ENCODE results near the gene KCNMA1. TPM values are rescaled to one million over a fixed set of nuclear protein-coding genes. Genes with fewer than 3 reads are reported as not detected.

KCNMA1 gene
- total RNA-seq, 1 experiment from 2014 or later = 0.08 TPM

GRCh38 chr10:77492368-77492994 is 145.1 kb downstream of the KCNMA1 start:
- no peak for DNase-seq (ENCODE audit: low spot score)

- DNase-seq (ENCODE audit: low spot score) = no peak
Observed at GRCh38 chr10:77490534-77491314, 146.9 kb downstream of the KCNMA1 start.

GRCh38 chr10:77486517-77486916 is 151.1 kb downstream of the KCNMA1 start:
- no peak for DNase-seq (ENCODE audit: low spot score)

GRCh38 chr10:77485847-77486246 is 151.8 kb downstream of the KCNMA1 start:
- no peak for DNase-seq (ENCODE audit: low spot score)

GRCh38 chr10:77482072-77482471 is 155.5 kb downstream of the KCNMA1 start:
- DNase-seq (ENCODE audit: low spot score) = no peak

- no peak for DNase-seq (ENCODE audit: low spot score)
Observed at GRCh38 chr10:77479586-77479985, 158.0 kb downstream of the KCNMA1 start.

- DNase-seq (ENCODE audit: low spot score) = no peak
Observed at GRCh38 chr10:77478962-77479359, 158.6 kb downstream of the KCNMA1 start.

GRCh38 chr10:77478247-77478961 is 159.2 kb downstream of the KCNMA1 start:
- DNase-seq (ENCODE audit: low spot score) = no peak

GRCh38 chr10:77475522-77475921 is 162.1 kb downstream of the KCNMA1 start:
- no peak for DNase-seq (ENCODE audit: low spot score)

GRCh38 chr10:77474939-77475338 is 162.7 kb downstream of the KCNMA1 start:
- no peak for DNase-seq (ENCODE audit: low spot score)

- no peak for DNase-seq (ENCODE audit: low spot score)
Observed at GRCh38 chr10:77474386-77474785, 163.2 kb downstream of the KCNMA1 start.

GRCh38 chr10:77472146-77472545 is 165.5 kb downstream of the KCNMA1 start:
- DNase-seq (ENCODE audit: low spot score) = no peak

GRCh38 chr10:77471069-77471536 is 166.5 kb downstream of the KCNMA1 start:
- no peak for DNase-seq (ENCODE audit: low spot score)

- no peak for DNase-seq (ENCODE audit: low spot score)
Observed at GRCh38 chr10:77467422-77467963, 170.1 kb downstream of the KCNMA1 start.

GRCh38 chr10:77463967-77464745 is 173.5 kb downstream of the KCNMA1 start:
- no peak for DNase-seq (ENCODE audit: low spot score)

- no peak for DNase-seq (ENCODE audit: low spot score)
Observed at GRCh38 chr10:77463499-77463898, 174.1 kb downstream of the KCNMA1 start.

- no peak for DNase-seq (ENCODE audit: low spot score)
Observed at GRCh38 chr10:77461636-77462296, 175.8 kb downstream of the KCNMA1 start.

GRCh38 chr10:77459905-77460304 is 177.7 kb downstream of the KCNMA1 start:
- DNase-seq (ENCODE audit: low spot score) = no peak

GRCh38 chr10:77458986-77459590 is 178.5 kb downstream of the KCNMA1 start:
- DNase-seq (ENCODE audit: low spot score) = no peak

GRCh38 chr10:77457721-77458120 is 179.9 kb downstream of the KCNMA1 start:
- DNase-seq (ENCODE audit: low spot score) = no peak
